Germinal center (tissue), 1 donor: Measurements from ENCODE around the gene TLR4.

ENCODE experiments used
- DNase-seq: peaks from one replicate; pipeline ENCODE4 v3.0.0; 2012; ENCODE audit warnings: mixed read lengths, low spot score

The TLR4 gene

GRCh38 chr9:117745598-117745997 is 41.4 kb downstream of the TLR4 start:
- no peak for DNase-seq

- DNase-seq: no peak
These were observed 42.1 kb downstream of the TLR4 start for GRCh38 chr9:117746263-117746662.

GRCh38 chr9:117747386-117747970 is 43.3 kb downstream of the TLR4 start:
- no peak for DNase-seq

- DNase-seq: no peak
These were observed 46.2 kb downstream of the TLR4 start for GRCh38 chr9:117750401-117750800.

GRCh38 chr9:117752894-117753293 is 48.7 kb downstream of the TLR4 start:
- no peak for DNase-seq

GRCh38 chr9:117757561-117758190 is 53.5 kb downstream of the TLR4 start:
- DNase-seq: no peak

- DNase-seq: no peak
These were observed 59.1 kb downstream of the TLR4 start for GRCh38 chr9:117763314-117763713.

- no peak for DNase-seq
These were observed 64.7 kb downstream of the TLR4 start for GRCh38 chr9:117768750-117769395.

GRCh38 chr9:117771136-117771535 is 66.9 kb downstream of the TLR4 start:
- DNase-seq: no peak

- no peak for DNase-seq
These were observed 68.8 kb downstream of the TLR4 start for GRCh38 chr9:117772960-117773359.
